Smooth muscle cell of the coronary artery (primary cell): ENCODE results near the gene ELF1. TPM values are rescaled to one million over a fixed set of nuclear protein-coding genes. Genes with fewer than 3 reads are reported as not detected.

Experiments
- total RNA-seq: library from RNA; depleted of rRNA; stranded (reverse); fragments of >200 nt; gene quantifications from 2 replicates; pipeline ENCODE4 v1.2.3, GENCODE V29; 2014; ENCODE audit warnings: low replicate concordance

ELF1 gene
- 19.7 and 24.4 TPM in 2 replicates for total RNA-seq

DNA sequence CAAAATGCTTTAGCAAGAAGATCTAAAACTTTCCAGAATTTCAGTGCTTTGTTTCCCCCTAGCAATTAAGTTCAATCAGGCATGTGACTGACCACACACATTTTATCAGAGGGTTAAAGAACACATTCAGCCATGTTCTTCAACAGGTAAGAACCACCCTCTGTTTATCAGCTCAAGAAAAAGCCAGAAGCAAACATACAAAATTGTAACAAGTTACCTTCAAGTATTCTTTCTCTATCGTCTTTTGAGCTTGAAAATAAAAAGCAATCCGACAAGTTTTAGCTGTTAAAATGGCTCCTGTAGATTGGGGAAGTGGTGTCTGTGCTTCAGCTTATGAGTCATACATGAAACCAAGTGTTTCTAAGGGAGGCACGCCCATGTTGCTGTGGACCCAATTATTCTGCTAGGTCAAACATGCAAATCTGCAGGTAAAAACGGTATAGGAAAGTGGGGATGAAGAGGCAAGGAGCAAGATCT, at the start of gene ELF1:
Gene ELF1, minus strand, starts transcription at position 306 of the 477 bp plus-strand sequence. CDS start 37,262 bp downstream, outside the sequence.

DNA sequence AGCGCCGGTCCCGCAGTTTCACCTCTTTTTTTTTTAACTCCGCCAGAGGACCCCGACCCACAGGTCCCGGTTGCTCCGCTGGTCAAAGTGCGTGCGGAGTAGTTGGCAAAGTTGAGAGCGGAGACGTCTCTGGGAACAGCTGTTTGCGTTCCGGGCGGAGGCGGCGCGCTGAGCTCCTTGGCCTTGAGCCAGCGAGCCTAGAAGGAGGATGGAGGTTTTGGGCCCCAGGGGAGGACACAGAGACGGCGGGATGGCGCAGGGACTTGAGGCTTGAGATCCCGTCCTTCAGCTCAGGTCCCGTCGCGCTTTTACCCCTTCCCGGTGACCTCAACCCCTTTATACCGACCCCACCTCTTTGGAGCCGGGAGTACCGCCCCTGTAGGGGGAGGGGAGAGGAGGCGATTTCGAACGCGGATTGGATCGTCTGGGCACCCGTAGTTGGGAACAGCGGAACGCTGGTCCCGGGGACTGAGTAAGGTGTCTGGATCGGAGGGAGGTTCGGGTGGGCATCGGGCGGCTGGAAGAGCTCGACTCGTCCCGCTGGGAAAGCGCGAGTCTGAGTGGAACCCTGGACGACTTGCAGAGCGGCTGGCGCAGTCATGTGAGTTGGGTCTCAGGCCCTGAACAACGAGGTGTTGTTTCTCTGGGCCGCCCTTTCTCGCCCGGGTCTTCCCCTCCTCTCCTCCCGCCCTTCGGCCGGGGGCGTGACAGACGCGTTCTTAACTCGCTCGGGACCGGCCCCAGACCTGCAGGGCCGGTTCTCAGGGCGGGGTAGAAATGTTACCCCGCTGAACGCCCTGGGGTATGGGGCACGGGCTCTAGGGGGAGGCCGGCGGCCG, 42.2 kb upstream of the ELF1 start, which contains the start of gene WBP4:
Gene WBP4, plus strand, starts transcription at position 435 of the 839 bp plus-strand sequence. Its CDS starts 165 bp downstream, at position 600.

Other genes starting within 250 kb of the ELF1 start
- gene MRPS31, start 248.1 kb downstream of the ELF1 start, total RNA-seq, result 6.9 and 10.5 TPM in 2 replicates
- gene SLC25A15, start 229.7 kb downstream of the ELF1 start, total RNA-seq, result 5.3 and 25.2 TPM in 2 replicates
- 5.4 and 6.2 TPM in 2 replicates for gene WBP4, start 42.2 kb upstream of the ELF1 start, total RNA-seq
- 7.7 and 12.5 TPM in 2 replicates for gene KBTBD6, start 113.5 kb upstream of the ELF1 start, total RNA-seq
- gene KBTBD7, start 175.3 kb upstream of the ELF1 start, total RNA-seq, result 8.2 and 10.1 TPM in 2 replicates
- gene MTRF1, start 244.3 kb upstream of the ELF1 start, total RNA-seq, result 6.6 and 8.3 TPM in 2 replicates